Measurements from ENCODE around the gene PVALEF. TPM values are rescaled to one million over a fixed set of nuclear protein-coding genes. Genes with fewer than 3 reads are reported as not detected.

Gene PVALEF
- total and polyA plus RNA-seq, 2 of the 13 experiments (the other 11 are each of a cell fraction or from before 2014, with no cell fraction given), result 0.18 TPM

DNA sequence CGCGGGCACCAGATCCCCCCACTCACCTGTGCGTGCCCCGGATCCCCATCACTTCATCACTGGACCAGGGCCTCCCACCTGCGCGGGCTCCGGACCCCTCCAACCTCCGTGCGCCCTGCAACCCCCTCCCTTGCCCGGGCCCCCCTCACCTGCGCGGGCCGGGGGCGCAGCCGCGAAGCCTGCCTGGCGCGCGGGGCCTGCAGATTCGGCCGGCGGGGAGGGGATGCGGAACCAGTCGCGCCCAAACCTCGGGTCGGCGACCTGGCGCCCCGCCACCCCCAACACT is 57.3 kb downstream of the PVALEF start:
- Histone ChIP-seq H3K27me3 (ENCODE audit: control insufficient read depth in 1 of 2, insufficient read depth in 2 of 2, low read length in 2 of 2) (no peaks in the 10 kb centered on the region), H4K20me1 (ENCODE audit: insufficient read depth, low read length) (no peaks in the 10 kb centered on the region; the same call in 1 of the 2 replicates), H3K9me3 (ENCODE audit: low read length) (no peaks in the 10 kb centered on the region), H3K9ac (ENCODE audit: insufficient read depth, low read depth, low read length) (peak overlapping the region; percentile 74), H3K27ac (ENCODE audit: extremely low read length, insufficient read depth, low read length) (peak overlapping the region; percentile 37), H3K4me3 (replicated peaks in 1 of 3; ENCODE audit: insufficient read depth in 1 of 3, low read depth in 2 of 3, low read length in 3 of 3) (peak overlapping the region; percentile 63 to 91 (median 87)), H2AFZ (ENCODE audit: low read length) (no peak overlapping the region), H3K4me1 (ENCODE audit: insufficient read depth, low read length) (peaks cover 32% of the 10 kb centered on the region), H3K4me2 (ENCODE audit: low read depth, low read length) (peak overlapping the region; percentile 93), H3K36me3 (replicated peaks in 1 of 2; ENCODE audit: control insufficient read depth in 1 of 2, insufficient read depth in 2 of 2, low read length in 2 of 2) (peaks cover 6 to 9% of the 10 kb centered on the region in 2 experiments; a peak in 4 of 5 replicates), H3K79me2 (ENCODE audit: insufficient read depth, low read length) (peaks cover 12% of the 10 kb centered on the region)
- BruUV-seq (replicated peaks), result no TSS peak
- FAIRE-seq (no peak), DNase-seq (ENCODE audit: low spot score) (no peak), ATAC-seq (peak; percentile 3)
- in situ Hi-C loops (cut with HindIII; ENCODE audit: extremely low pct_ligation_motif_present, low pct_unique_long_range_greater_than_20kb), result no loop called here
- POLR2A ChIA-PET, result interaction anchor here (0.6 to 1.4 kb wide), 24 partner anchors 9 to 675 kb away, joined by 3 to 61 read pairs (median 4); partner anchors contain the start of genes ACTG1, BAHCC1, NDUFAF8 and PVALEF
- CTCF ChIA-PET (ENCODE audit: low intra/inter-chr PET ratio, low total read pairs), result no interaction called here
- intact Hi-C loops (cut with micrococcal nuclease; ENCODE audit: unreplicated experiment), result loop anchor here (5.0 kb wide), 1 partner anchor 80 kb away; no protein-coding TSS in a partner anchor
- 0% methylated on average over 10 of the region's 30 CpGs for WGBS (ENCODE audit: low lambda C conversion rate)
- 0 out of 2 replicates have a peak, but pooled peaks have one; percentile 11 for TF ChIP-seq GFI1 (CRISPR knock-in tag; IDR thresholded peaks at IDR 0.05; ENCODE audit: borderline replicate concordance)
- TF ChIP-seq NBN (conservative IDR thresholded peaks at IDR 0.05), result no peak
- TF ChIP-seq BRCA1 (CRISPR knock-in tag; IDR thresholded peaks at IDR 0.05), result no peak
- TF ChIP-seq ZNF891 (CRISPR knock-in tag; IDR thresholded peaks at IDR 0.05), result peak; percentile 37; the same call in 1 of the 2 replicates
- no peak for TF ChIP-seq ZMYM2 (CRISPR knock-in tag; IDR thresholded peaks at IDR 0.05)
- TF ChIP-seq KDM5A (IDR thresholded peaks at IDR 0.05; ENCODE audit: borderline replicate concordance, low read length), result 0 out of 2 replicates have a peak, but pooled peaks have one; percentile 47
- no peak for TF ChIP-seq NFE2L1 (CRISPR knock-in tag; IDR thresholded peaks at IDR 0.05; ENCODE audit: borderline replicate concordance)
- TF ChIP-seq FOXM1 (CRISPR knock-in tag; IDR thresholded peaks at IDR 0.05), result no peak
- no peak for TF ChIP-seq ZNF672 (CRISPR knock-in tag; IDR thresholded peaks at IDR 0.05)
- peak; percentile 84 for TF ChIP-seq HNRNPK (IDR thresholded peaks at IDR 0.05; ENCODE audit: low read depth, low read length, poor library complexity, severe bottlenecking)
- TF ChIP-seq JUND (CRISPR knock-in tag; IDR thresholded peaks at IDR 0.05), result no peak
- no peak for TF ChIP-seq HOXA7 (CRISPR knock-in tag; IDR thresholded peaks at IDR 0.05)
- TF ChIP-seq ZNF546 (CRISPR knock-in tag; conservative IDR thresholded peaks at IDR 0.05), result no peak
- no peak for TF ChIP-seq ZNF569 (CRISPR knock-in tag; IDR thresholded peaks at IDR 0.05; ENCODE audit: borderline replicate concordance)
- no peak for TF ChIP-seq SP140L (CRISPR knock-in tag; IDR thresholded peaks at IDR 0.05; ENCODE audit: borderline replicate concordance)
- TF ChIP-seq, protein P1, sequence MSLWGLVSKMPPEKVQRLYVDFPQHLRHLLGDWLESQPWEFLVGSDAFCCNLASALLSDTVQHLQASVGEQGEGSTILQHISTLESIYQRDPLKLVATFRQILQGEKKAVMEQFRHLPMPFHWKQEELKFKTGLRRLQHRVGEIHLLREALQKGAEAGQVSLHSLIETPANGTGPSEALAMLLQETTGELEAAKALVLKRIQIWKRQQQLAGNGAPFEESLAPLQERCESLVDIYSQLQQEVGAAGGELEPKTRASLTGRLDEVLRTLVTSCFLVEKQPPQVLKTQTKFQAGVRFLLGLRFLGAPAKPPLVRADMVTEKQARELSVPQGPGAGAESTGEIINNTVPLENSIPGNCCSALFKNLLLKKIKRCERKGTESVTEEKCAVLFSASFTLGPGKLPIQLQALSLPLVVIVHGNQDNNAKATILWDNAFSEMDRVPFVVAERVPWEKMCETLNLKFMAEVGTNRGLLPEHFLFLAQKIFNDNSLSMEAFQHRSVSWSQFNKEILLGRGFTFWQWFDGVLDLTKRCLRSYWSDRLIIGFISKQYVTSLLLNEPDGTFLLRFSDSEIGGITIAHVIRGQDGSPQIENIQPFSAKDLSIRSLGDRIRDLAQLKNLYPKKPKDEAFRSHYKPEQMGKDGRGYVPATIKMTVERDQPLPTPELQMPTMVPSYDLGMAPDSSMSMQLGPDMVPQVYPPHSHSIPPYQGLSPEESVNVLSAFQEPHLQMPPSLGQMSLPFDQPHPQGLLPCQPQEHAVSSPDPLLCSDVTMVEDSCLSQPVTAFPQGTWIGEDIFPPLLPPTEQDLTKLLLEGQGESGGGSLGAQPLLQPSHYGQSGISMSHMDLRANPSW (CRISPR knock-in tag; IDR thresholded peaks at IDR 0.05; ENCODE audit: borderline replicate concordance), result no peak
- TF ChIP-seq, protein P2, sequence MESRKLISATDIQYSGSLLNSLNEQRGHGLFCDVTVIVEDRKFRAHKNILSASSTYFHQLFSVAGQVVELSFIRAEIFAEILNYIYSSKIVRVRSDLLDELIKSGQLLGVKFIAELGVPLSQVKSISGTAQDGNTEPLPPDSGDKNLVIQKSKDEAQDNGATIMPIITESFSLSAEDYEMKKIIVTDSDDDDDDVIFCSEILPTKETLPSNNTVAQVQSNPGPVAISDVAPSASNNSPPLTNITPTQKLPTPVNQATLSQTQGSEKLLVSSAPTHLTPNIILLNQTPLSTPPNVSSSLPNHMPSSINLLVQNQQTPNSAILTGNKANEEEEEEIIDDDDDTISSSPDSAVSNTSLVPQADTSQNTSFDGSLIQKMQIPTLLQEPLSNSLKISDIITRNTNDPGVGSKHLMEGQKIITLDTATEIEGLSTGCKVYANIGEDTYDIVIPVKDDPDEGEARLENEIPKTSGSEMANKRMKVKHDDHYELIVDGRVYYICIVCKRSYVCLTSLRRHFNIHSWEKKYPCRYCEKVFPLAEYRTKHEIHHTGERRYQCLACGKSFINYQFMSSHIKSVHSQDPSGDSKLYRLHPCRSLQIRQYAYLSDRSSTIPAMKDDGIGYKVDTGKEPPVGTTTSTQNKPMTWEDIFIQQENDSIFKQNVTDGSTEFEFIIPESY (CRISPR knock-in tag; IDR thresholded peaks at IDR 0.05), result no peak
- no peak for TF ChIP-seq SMARCC2 (IDR thresholded peaks at IDR 0.05)
- TF ChIP-seq, protein P3, sequence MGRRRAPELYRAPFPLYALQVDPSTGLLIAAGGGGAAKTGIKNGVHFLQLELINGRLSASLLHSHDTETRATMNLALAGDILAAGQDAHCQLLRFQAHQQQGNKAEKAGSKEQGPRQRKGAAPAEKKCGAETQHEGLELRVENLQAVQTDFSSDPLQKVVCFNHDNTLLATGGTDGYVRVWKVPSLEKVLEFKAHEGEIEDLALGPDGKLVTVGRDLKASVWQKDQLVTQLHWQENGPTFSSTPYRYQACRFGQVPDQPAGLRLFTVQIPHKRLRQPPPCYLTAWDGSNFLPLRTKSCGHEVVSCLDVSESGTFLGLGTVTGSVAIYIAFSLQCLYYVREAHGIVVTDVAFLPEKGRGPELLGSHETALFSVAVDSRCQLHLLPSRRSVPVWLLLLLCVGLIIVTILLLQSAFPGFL (CRISPR knock-in tag; IDR thresholded peaks at IDR 0.05), result no peak
- TF ChIP-seq ZNF17 (CRISPR knock-in tag; IDR thresholded peaks at IDR 0.05), result no peak
